Memory B cell (primary cell): ENCODE data around the gene ADK.
A peak's percentile ranks its signal among the peaks of the same experiment; 100 is the strongest.

Experiments
- ATAC-seq: fragments of 150-1000 bp; cut with Tn5 transposase; 2 replicates; pipeline ENCODE4 v1.10.0; 2021; ENCODE audit warnings: low read depth, mild to moderate bottlenecking, moderate library complexity
- DNase-seq, 2 donors: peaks; one replicate each; pipeline ENCODE4 v3.0.0; 2022; ENCODE audit warnings: low spot score in 2 of 2
- H3K27ac Mint-ChIP-seq: one replicate; pipeline ENCODE4 v1.8.0; 2022; ENCODE audit warnings: mild to moderate bottlenecking, moderate library complexity, mixed read lengths
- H3K27me3 Mint-ChIP-seq: one replicate; pipeline ENCODE4 v1.8.0; 2022; ENCODE audit warnings: mixed read lengths
- H3K36me3 Mint-ChIP-seq: one replicate; pipeline ENCODE4 v1.8.0; 2022; ENCODE audit warnings: mild to moderate bottlenecking, mixed read lengths
- H3K4me1 Mint-ChIP-seq: one replicate; pipeline ENCODE4 v1.8.0; 2022; ENCODE audit warnings: mixed read lengths
- H3K4me3 Mint-ChIP-seq: one replicate; pipeline ENCODE4 v1.8.0; 2022; ENCODE audit warnings: mild to moderate bottlenecking, moderate library complexity, mixed read lengths
- H3K9me3 Mint-ChIP-seq: one replicate; pipeline ENCODE4 v1.8.0; 2022; ENCODE audit warnings: mixed read lengths

ADK gene

DNA sequence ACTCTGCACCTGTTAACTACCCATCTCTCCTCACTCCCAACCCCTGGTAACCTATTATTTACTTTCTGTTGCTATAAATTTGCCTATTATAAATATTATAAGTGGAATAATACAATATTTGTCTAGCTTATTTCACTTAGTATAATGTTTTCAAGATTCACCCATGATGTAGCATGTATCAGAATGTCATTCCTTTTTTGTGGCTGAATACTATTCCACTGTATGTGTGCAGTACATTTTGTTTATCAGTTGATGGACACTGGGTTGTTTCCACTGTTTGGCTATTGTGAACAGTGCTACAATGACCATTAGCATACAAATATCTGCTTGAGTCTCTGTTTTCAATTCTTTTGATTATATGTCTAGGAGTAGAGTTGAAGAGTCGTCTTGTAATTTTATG lies 582.6 kb downstream of the ADK start:
- no peak for ATAC-seq
- H3K4me1 Mint-ChIP-seq: peaks cover 6% of the 10 kb centered on the region
- H3K36me3 Mint-ChIP-seq: no peaks in the 10 kb centered on the region
- no peak overlapping the region for H3K4me3 Mint-ChIP-seq
- no peak overlapping the region for H3K27ac Mint-ChIP-seq
- H3K27me3 Mint-ChIP-seq: no peaks in the 10 kb centered on the region
- H3K9me3 Mint-ChIP-seq: peaks cover 4% of the 10 kb centered on the region
- no peak for DNase-seq

DNA sequence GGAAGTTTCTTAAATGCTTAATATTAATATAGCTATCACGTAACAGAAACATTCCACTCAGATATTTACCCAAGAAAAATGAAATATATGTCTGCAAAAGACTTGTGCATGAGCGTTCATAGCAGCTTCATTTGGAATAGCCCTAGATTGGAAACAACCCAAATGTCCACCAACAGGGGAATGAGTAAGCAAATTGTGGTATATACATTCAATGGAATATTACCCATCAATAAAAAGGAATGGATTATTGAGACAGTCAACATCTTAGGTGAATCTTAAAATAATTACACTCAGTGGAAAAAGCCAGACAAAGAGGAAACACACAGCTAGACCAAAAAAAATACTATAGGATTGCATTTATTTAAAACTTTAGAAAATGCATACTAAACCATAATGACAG lies 585.0 kb downstream of the ADK start:
- DNase-seq: no peak
- Mint-ChIP-seq H3K9me3 (peaks cover 4% of the 10 kb centered on the region), H3K36me3 (no peaks in the 10 kb centered on the region), H3K27ac (no peak overlapping the region), H3K4me1 (peaks cover 18% of the 10 kb centered on the region), H3K27me3 (no peaks in the 10 kb centered on the region), H3K4me3 (no peak overlapping the region)
- no peak for ATAC-seq

DNA sequence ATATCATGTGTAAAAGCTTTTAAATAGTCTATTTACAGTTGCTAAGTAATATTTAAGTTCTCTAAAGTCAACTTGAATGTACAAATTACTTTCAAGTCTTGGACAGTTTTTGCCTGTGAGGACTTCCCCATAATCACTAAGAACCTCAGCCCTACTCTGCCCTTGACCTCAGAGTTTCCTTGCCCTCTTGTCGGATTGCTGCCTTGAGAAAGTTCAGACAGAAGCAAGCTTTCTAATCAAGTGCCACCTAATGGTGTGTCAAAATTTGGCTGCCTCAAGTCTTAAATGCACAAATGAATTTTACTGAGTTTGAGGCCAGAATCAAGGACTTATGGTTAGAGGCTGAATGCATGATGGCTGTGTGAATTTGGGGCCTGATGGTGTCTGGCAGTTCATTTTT lies 587.0 kb downstream of the ADK start:
- peak; percentile 38 for ATAC-seq
- Mint-ChIP-seq H3K4me3 (no peak overlapping the region), H3K27ac (peak overlapping the region; percentile 16), H3K27me3 (no peaks in the 10 kb centered on the region), H3K36me3 (no peaks in the 10 kb centered on the region), H3K4me1 (peaks cover 18% of the 10 kb centered on the region), H3K9me3 (peaks cover 4% of the 10 kb centered on the region)
- DNase-seq: no peak

DNA sequence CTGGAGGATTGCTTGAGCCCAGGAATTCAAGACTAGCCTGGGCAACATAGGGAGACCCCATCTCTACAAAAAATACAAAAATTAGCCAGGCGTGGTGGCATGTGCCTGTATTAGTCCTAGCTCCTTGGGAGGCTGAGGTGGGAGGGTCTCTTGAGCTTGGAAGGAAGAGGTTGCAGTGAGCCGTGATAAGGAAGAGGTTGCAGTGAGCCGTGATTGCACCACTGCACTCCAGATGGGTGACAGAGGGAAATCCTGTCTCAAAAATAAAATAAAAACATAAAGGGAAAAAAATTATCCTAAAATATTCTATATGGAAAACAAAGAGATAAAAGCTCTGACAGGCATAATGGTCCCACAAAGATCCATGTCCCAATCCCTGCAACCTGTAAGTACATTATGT lies 587.5 kb downstream of the ADK start:
- DNase-seq (no peak), ATAC-seq (no peak)
- Mint-ChIP-seq H3K27me3 (no peaks in the 10 kb centered on the region), H3K36me3 (no peaks in the 10 kb centered on the region), H3K4me3 (no peak overlapping the region), H3K27ac (peak overlapping the region; percentile 16), H3K4me1 (peaks cover 18% of the 10 kb centered on the region), H3K9me3 (peaks cover 2% of the 10 kb centered on the region)

DNA sequence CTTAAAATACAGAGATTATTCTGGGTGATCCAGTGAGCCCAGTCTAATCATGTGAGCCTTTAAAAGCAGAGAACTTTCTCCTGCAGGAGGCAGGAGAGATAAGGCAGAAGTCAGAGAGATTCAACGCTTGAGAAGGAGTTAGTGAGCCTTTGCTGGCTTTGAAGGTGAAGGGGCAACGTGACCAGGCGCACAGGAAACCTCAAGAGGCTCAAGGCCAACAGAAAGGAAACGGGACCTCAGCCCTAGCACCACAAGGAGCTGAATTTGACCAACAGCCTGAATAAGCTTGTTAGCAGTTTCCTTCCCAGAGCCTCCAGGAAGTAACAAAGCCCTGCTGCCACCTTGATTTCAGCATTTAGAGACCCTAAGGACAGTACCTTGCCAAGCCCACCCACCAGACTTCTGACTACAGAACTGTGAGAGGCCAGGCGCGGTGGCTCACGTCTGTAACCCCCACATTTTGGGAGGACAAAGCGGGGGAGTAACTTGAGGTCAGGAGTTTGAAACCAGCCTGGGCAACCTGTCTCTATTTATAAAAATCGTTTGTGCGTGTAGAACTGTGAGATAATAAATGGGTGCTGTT lies 588.1 kb downstream of the ADK start:
- H3K27me3 Mint-ChIP-seq: no peaks in the 10 kb centered on the region
- DNase-seq: peak in 1 of 2 donors; percentile 21
- H3K4me1 Mint-ChIP-seq: peaks cover 18% of the 10 kb centered on the region
- H3K9me3 Mint-ChIP-seq: no peaks in the 10 kb centered on the region
- peak overlapping the region; percentile 16 for H3K27ac Mint-ChIP-seq
- ATAC-seq: peak; percentile 79
- peak overlapping the region; percentile 25 for H3K4me3 Mint-ChIP-seq
- H3K36me3 Mint-ChIP-seq: no peaks in the 10 kb centered on the region

DNA sequence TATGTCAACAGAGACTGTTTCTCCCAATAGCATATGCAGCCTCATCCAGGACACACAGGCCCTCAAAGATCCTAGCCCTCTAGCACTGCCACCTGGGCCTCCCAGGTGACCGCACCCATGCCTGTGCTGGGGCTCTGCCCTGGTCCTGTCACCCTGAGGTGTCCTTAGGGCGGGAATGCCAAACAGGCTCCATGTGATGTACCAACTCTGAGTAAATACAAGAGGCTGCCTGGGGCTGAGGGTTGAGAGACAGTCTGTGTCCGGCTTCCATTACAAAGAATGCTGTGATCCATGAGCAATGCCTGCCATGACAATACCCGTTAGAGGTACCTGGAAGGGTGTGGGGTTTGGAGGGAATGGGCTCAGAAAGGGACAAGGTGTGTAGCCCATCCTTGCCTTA lies 592.4 kb downstream of the ADK start:
- Mint-ChIP-seq H3K4me3 (no peak overlapping the region), H3K36me3 (no peaks in the 10 kb centered on the region), H3K4me1 (peaks cover 14% of the 10 kb centered on the region), H3K9me3 (no peaks in the 10 kb centered on the region), H3K27me3 (no peaks in the 10 kb centered on the region), H3K27ac (no peak overlapping the region)
- ATAC-seq (no peak), DNase-seq (no peak)

DNA sequence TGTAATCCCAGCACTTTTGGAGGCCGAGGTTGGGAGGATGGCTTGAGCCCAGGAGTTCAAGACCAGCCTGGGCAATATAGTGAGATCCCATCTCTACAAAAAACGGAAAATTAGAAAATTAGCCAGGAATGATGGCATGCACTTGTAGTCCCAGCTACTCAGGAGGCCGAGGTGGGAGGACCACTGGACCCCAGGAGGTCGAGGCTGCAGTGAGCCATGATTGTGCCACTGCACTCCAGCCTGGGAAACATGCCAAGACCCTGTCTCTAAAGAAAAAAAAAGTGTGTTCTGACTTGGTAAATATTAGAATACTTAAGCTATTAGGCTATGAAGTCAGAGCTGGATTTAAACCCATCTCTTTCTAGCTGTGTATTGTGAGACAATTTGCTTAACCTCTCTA lies 594.4 kb downstream of the ADK start:
- ATAC-seq (no peak), DNase-seq (no peak)
- Mint-ChIP-seq H3K4me3 (no peak overlapping the region), H3K27me3 (peaks cover 2% of the 10 kb centered on the region), H3K9me3 (no peaks in the 10 kb centered on the region), H3K27ac (no peak overlapping the region), H3K36me3 (no peaks in the 10 kb centered on the region), H3K4me1 (no peaks in the 10 kb centered on the region)

DNA sequence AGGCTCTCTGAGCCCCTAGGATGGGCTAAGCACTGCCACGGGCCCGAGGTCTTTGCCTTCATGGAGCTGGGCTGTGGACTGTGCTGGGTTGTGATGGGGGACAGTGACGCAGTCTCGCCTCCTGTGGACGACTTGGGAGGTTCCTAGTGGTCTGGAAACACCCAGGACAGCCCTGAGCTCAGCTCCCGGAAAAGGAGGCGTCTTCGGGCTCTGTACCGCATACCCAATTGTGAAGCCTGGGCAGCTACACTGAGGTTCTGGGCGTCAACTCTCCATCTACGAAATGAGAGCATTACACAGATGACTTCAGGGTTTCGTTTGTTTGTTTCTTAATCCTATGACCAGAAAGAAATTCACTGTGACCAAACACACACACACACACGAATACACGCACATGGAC lies 595.8 kb downstream of the ADK start:
- DNase-seq (no peak), ATAC-seq (no peak)
- H3K27ac Mint-ChIP-seq: no peak overlapping the region
- no peaks in the 10 kb centered on the region for H3K36me3 Mint-ChIP-seq
- H3K4me3 Mint-ChIP-seq: no peak overlapping the region
- peaks cover 2% of the 10 kb centered on the region for H3K27me3 Mint-ChIP-seq
- H3K4me1 Mint-ChIP-seq: peaks cover 7% of the 10 kb centered on the region
- no peaks in the 10 kb centered on the region for H3K9me3 Mint-ChIP-seq

DNA sequence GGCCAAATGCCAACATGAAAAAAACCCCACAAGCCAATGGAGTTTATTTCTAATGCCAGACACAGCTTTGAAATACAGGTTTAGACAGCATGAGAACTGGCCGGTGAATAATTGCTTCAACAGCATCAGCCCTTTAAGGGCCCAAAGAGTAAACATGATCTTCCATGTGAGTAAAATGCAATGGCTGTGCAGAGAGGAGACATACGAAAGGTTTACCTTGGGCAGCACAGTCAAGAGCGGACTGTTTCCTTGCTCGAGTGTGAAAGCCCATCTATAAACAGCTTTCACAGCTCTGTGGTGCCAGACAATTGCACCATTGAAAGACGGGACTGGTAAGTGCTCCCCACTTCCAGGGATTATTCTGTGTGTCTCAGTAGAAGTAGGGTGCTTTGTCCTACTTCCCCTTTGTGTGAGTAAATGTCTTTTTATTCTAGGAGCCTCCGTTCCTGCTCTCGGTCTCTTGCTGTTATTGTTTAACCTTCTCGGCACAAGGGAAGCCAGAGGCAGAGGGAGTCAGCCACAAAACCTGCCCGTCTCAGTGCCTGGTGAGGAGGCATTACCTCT lies 597.5 kb downstream of the ADK start:
- H3K27ac Mint-ChIP-seq: peak overlapping the region; percentile 48
- H3K4me3 Mint-ChIP-seq: no peak overlapping the region
- no peaks in the 10 kb centered on the region for H3K36me3 Mint-ChIP-seq
- ATAC-seq: no peak
- peaks cover 2% of the 10 kb centered on the region for H3K27me3 Mint-ChIP-seq
- no peak for DNase-seq
- no peaks in the 10 kb centered on the region for H3K9me3 Mint-ChIP-seq
- H3K4me1 Mint-ChIP-seq: peaks cover 7% of the 10 kb centered on the region

DNA sequence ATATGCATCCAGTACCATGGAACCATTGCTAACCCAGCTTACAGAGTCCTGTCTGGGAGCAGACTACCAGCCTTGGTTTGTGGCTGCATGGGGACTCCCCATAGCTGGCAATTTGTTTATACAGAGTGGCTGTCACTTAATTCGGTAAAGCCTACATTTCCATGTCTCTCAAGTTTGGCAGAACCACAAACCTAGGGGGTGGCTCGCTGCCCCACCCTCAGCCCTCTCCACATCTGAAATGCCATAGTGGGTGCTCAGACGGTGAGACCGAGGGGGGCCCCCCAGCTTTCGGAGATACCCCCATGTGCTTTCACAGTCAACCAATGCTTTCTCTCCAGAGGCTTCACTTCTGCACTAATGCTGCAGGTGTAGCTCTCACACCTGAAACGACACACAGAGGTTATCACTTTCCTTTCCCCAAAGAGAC lies 599.8 kb downstream of the ADK start:
- peak overlapping the region; percentile 41 for H3K4me3 Mint-ChIP-seq

DNA sequence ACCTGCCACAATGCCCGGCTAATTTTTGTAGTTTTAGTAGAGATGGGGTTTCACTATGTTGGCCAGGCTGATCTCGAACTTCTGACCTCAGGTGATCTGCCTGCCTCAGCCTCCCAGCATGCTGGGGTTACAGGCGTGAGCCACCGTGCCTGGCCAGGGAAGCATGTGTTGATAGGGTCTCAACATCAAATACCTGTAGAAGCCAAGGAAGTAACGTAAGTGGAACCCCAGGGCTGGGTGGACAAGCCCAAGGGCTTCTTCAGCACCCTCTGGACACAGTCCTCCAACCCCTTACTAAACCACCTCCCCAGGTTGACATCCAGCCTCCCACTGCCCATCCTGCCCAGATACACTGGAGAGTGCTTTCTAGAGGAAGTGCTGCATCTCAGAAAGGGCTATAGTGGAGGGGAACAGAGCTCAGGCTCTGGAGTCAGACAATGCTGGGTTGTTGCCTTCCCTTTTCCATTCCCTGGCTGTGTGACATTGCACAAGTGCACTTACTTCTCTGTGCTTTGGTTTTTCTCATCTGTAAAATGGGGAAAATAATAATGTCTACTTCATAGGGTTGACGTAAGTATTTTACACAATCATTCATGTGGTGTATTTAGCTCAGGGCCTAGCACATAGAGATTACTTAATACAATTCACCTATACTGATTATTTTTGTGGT lies 601.5 kb downstream of the ADK start:
- ATAC-seq (no peak), DNase-seq (no peak)
- H3K27ac Mint-ChIP-seq: no peak overlapping the region
- peaks cover 2% of the 10 kb centered on the region for H3K27me3 Mint-ChIP-seq
- peaks cover 7% of the 10 kb centered on the region for H3K4me1 Mint-ChIP-seq
- no peak overlapping the region for H3K4me3 Mint-ChIP-seq
- H3K36me3 Mint-ChIP-seq: no peaks in the 10 kb centered on the region
- H3K9me3 Mint-ChIP-seq: no peaks in the 10 kb centered on the region

More for the DNA sequence above, 599.8 kb downstream of the ADK start:
- H3K36me3 Mint-ChIP-seq: no peaks in the 10 kb centered on the region
- peaks cover 7% of the 10 kb centered on the region for H3K4me1 Mint-ChIP-seq
- peaks cover 2% of the 10 kb centered on the region for H3K27me3 Mint-ChIP-seq
- ATAC-seq (peak; percentile 88), DNase-seq (no peak)
- H3K27ac Mint-ChIP-seq: no peak overlapping the region
- no peaks in the 10 kb centered on the region for H3K9me3 Mint-ChIP-seq

DNA sequence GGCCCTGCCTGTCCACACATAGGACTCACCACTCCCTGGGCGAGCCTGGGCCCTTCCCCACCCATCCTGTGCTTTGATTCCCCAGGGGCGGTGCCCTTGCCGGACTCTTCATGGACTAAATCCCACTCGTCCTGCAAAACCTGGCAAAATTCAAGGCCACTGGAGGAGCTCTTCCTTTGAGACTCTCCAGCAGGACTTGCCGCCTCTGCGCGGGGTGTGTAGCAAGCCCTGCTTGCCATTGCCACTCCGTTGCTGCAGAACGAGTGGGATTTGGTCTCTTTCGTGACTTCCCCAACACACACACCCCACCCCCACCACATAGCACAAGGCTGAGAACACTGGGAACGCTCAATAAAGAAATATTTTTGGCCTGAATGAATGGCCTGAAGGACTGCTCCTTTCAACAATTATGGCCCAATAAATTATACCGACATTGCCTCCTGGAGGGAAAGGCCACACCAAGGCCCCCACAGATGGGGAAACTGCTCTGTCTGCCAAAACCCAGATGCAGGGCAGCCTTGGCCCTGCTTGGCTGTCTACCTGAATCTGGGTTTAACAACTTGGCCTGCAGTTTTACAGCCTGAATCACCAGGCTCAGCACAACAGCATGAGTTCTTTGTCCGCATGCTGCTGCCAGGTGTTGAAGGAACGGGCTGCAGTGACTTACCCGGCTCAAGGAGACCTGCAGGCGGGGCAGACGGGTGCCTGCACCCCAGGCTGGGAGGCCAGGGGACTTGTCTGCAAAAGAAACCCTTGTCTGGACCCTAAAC lies 602.6 kb downstream of the ADK start:
- no peak for ATAC-seq

DNA sequence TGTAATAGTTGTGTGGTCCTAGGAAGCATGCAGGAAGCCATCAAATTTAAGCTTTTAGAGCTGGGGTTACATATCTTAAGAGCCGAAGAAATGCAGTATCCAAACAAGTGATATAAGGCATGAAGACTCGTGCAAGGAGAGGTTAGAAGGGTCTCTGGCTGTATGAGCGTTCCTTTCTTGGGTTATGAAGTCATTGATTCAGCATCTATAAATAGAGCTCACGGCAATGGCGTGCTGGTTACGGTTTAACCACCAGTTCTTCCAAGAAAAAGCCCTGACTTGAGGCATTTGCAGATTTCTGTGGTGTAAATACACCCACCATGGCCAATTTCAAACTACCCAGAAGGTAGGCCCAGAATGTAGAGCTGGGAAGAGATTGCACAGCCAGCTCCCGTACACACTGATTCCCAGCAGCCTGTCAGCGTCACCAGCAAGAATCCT lies 603.4 kb downstream of the ADK start:
- no peak overlapping the region for H3K27ac Mint-ChIP-seq
- no peak overlapping the region for H3K4me3 Mint-ChIP-seq
- H3K36me3 Mint-ChIP-seq: no peaks in the 10 kb centered on the region
- peaks cover 1% of the 10 kb centered on the region for H3K27me3 Mint-ChIP-seq
- peaks cover 7% of the 10 kb centered on the region for H3K4me1 Mint-ChIP-seq
- DNase-seq (no peak), ATAC-seq (no peak)
- no peaks in the 10 kb centered on the region for H3K9me3 Mint-ChIP-seq

More for the DNA sequence above, 602.6 kb downstream of the ADK start:
- DNase-seq: no peak
- H3K9me3 Mint-ChIP-seq: no peaks in the 10 kb centered on the region
- peaks cover 7% of the 10 kb centered on the region for H3K4me1 Mint-ChIP-seq
- H3K4me3 Mint-ChIP-seq: no peak overlapping the region
- H3K27ac Mint-ChIP-seq: no peak overlapping the region
- no peaks in the 10 kb centered on the region for H3K36me3 Mint-ChIP-seq
- peaks cover 3% of the 10 kb centered on the region for H3K27me3 Mint-ChIP-seq

DNA sequence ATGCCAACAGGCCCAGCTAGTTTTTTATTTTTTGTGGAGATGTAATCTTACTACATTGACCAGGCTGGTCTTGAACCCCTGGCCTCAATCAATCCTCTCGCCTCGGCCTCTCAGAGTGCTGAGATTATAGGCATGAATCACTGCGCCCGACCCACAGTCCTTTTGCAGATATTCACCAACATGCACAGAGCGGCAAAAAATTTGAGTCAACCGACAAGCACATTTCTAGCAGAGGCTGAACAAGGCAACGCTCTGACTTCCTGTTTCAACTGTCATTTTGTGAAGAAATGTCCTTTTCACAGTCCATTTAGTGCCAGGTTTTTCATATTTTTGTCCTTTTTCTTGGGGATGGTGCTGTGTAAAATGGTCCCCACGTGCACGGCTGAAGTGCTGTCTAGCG lies 604.3 kb downstream of the ADK start:
- H3K4me1 Mint-ChIP-seq: peaks cover 7% of the 10 kb centered on the region
- no peak overlapping the region for H3K4me3 Mint-ChIP-seq
- H3K27me3 Mint-ChIP-seq: peaks cover 6% of the 10 kb centered on the region
- no peaks in the 10 kb centered on the region for H3K9me3 Mint-ChIP-seq
- no peak for DNase-seq
- ATAC-seq: no peak
- H3K27ac Mint-ChIP-seq: no peak overlapping the region
- no peaks in the 10 kb centered on the region for H3K36me3 Mint-ChIP-seq
